GM12878 (cell line): ENCODE measurements around the gene PDE6G. TPM values are rescaled to one million over a fixed set of nuclear protein-coding genes. Genes with fewer than 3 reads are reported as not detected.

ENCODE experiments used
- ATAC-seq: fragments of 200-7000 bp; cut with Tn5 transposase; 3 replicates; pipeline ENCODE4 v1.9.1; 2020; ENCODE audit warnings: mild to moderate bottlenecking, moderate library complexity
- BruUV-seq: library from RNA; stranded (reverse); fragments of 400-500 nt; replicated peaks from 2 replicates; lab custom pipeline; 2021; lab: Mats Ljungman, UMichigan
- CTCF ChIA-PET: fragments of 300-600 bp; sonication (Branson Sonifier 250); formaldehyde crosslinking; extraction: SDS; loops from one replicate; lab custom pipeline; 2021; ENCODE audit warnings: inconsistent platforms; lab: Yijun Ruan, JAX
- POLR2A ChIA-PET: fragments of 350-600 bp; formaldehyde crosslinking; extraction: SDS; loops from one replicate; lab custom pipeline; 2021; ENCODE audit warnings: inconsistent platforms; lab: Charles Lee
- RAD21 ChIA-PET: fragments of 300-600 bp; sonication (Branson Sonifier 250); formaldehyde crosslinking; loops from one replicate; lab custom pipeline; 2023; ENCODE audit warnings: antibody characterized with exemption; ENCODE audit not compliant: unreplicated experiment; lab: Charles Lee
- SMC1A ChIA-PET: fragments of 300-600 bp; sonication (Branson Sonifier 250); formaldehyde crosslinking; loops from one replicate; lab custom pipeline; 2023; ENCODE audit not compliant: unreplicated experiment, uncharacterized antibody; lab: Charles Lee
- DNase-seq: peaks from one replicate; pipeline ENCODE4 v3.0.0-alpha.2; 2011; ENCODE audit warnings: low read depth, low spot score
- FAIRE-seq: peaks from 3 replicates; lab custom pipeline; 2011; peaks lifted over from hg19 to GRCh38; lab: Jason Lieb, UNC
- H2AFZ ChIP-seq: 2 replicates; pipeline ENCODE4 v1.6.0; 2011; ENCODE audit warnings: low read depth, low read length, control low read depth; ENCODE audit not compliant: control insufficient read depth
- H3K27ac ChIP-seq: 2 replicates; pipeline ENCODE4 v1.5.1; 2011; ENCODE audit warnings: control low read depth; ENCODE audit not compliant: control insufficient read depth, insufficient read depth
- H3K27me3 ChIP-seq, 2 experiments: replicated peaks in 1 of 2; 2 replicates each; pipeline versions ENCODE4 v1.6.0 to v1.6.1; 2011; ENCODE audit warnings: low read length in 1 of 2; ENCODE audit not compliant: control insufficient read depth in 2 of 2, insufficient read depth in 2 of 2
- H3K36me3 ChIP-seq, 2 experiments: 2 replicates each; pipeline ENCODE4 v1.5.1; 2011; ENCODE audit warnings: low read length in 1 of 2; ENCODE audit not compliant: control insufficient read depth in 2 of 2, insufficient read depth in 2 of 2
- H3K4me1 ChIP-seq: 2 replicates; pipeline ENCODE4 v1.6.1; 2011; ENCODE audit warnings: mild to moderate bottlenecking, low read length, moderate library complexity, mixed read lengths; ENCODE audit not compliant: control insufficient read depth, insufficient read depth
- H3K4me2 ChIP-seq: 2 replicates; pipeline ENCODE4 v1.6.0; 2011; ENCODE audit warnings: control low read depth; ENCODE audit not compliant: control insufficient read depth, insufficient read depth
- H3K4me3 ChIP-seq: fragments of 200-600 bp; sonication (generic); 2 replicates; pipeline ENCODE4 v1.5.1; 2016
- H3K79me2 ChIP-seq: 2 replicates; pipeline ENCODE4 v1.6.0; 2011; ENCODE audit warnings: low read length; ENCODE audit not compliant: control insufficient read depth, insufficient read depth
- H3K9ac ChIP-seq: 2 replicates; pipeline ENCODE4 v1.8.0; 2011; ENCODE audit warnings: low read length, control low read depth, mixed read lengths; ENCODE audit not compliant: control insufficient read depth, insufficient read depth
- H3K9me3 ChIP-seq: replicated peaks from 3 replicates; pipeline ENCODE4 v1.5.1; 2011; ENCODE audit warnings: mild to moderate bottlenecking, low read length; ENCODE audit not compliant: control insufficient read depth, insufficient read depth
- H4K20me1 ChIP-seq: 2 replicates; pipeline ENCODE4 v1.6.0; 2011; ENCODE audit not compliant: control insufficient read depth, insufficient read depth
- ATF7 ChIP-seq: fragments of 450-650 bp; IDR thresholded peaks from 2 replicates; pipeline ENCODE4 v1.6.1; 2016; ENCODE audit warnings: low read depth, mild to moderate bottlenecking
- BCL3 ChIP-seq: IDR thresholded peaks from 2 replicates; pipeline ENCODE4 v1.6.1; 2011; ENCODE audit warnings: borderline replicate concordance, low read depth, mild to moderate bottlenecking, moderate library complexity, low read length; ENCODE audit not compliant: insufficient read depth, poor library complexity, severe bottlenecking
- BRCA1 ChIP-seq: IDR thresholded peaks from 2 replicates; pipeline ENCODE4 v1.6.1; 2011; ENCODE audit warnings: low read depth, low read length, improper control_type of control experiment
- CBX3 ChIP-seq: fragments of 200-600 bp; sonication (generic); IDR thresholded peaks from 2 replicates; pipeline ENCODE4 v1.6.1; 2016; ENCODE audit warnings: low read depth, borderline replicate concordance
- FOXM1 ChIP-seq: IDR thresholded peaks from 2 replicates; pipeline ENCODE4 v1.6.1; 2012; ENCODE audit warnings: low read depth, mild to moderate bottlenecking, inconsistent platforms, low read length, moderate library complexity
- IRF3 ChIP-seq: fragments of 450-650 bp; IDR thresholded peaks from 2 replicates; pipeline ENCODE4 v1.6.1; 2014; ENCODE audit warnings: mild to moderate bottlenecking
- KLF5 ChIP-seq: fragments of 450-650 bp; IDR thresholded peaks from 2 replicates; pipeline ENCODE4 v1.6.1; 2014; ENCODE audit warnings: mild to moderate bottlenecking; ENCODE audit not compliant: partially characterized antibody
- MLLT1 ChIP-seq: fragments of 450-650 bp; IDR thresholded peaks from 2 replicates; pipeline ENCODE4 v1.6.1; 2016; ENCODE audit warnings: mild to moderate bottlenecking
- NFIC ChIP-seq: IDR thresholded peaks from 2 replicates; pipeline ENCODE4 v1.6.1; 2012; ENCODE audit warnings: low read depth, mild to moderate bottlenecking, inconsistent platforms, low read length, moderate library complexity
- NRF1 ChIP-seq: conservative IDR thresholded peaks from 2 replicates; pipeline ENCODE4 v1.6.1; 2011; ENCODE audit warnings: mild to moderate bottlenecking, low read depth, low read length, improper control_type of control experiment
- PAX5 ChIP-seq: IDR thresholded peaks from 2 replicates; pipeline ENCODE4 v1.6.1; 2011; ENCODE audit warnings: low read depth, low read length, borderline replicate concordance
- YY1 ChIP-seq: IDR thresholded peaks from 2 replicates; pipeline ENCODE4 v1.6.1; 2011; ENCODE audit warnings: low read depth, mild to moderate bottlenecking, low read length
- ZNF24 ChIP-seq: fragments of 450-650 bp; IDR thresholded peaks from 2 replicates; pipeline ENCODE4 v1.6.1; 2017; ENCODE audit warnings: antibody characterized with exemption, mild to moderate bottlenecking
- WGBS: methylation state at CpG from one replicate; pipeline ENCODE4 v1.1.6; 2016; ENCODE audit warnings: low lambda C conversion rate; ENCODE audit not compliant: insufficient replicate concordance, insufficient coverage; ENCODE audit errors: missing lambda C conversion rate; 5-methylcytosine and 5-hydroxymethylcytosine counted together
- in situ Hi-C: fragments of 300-500 bp; cut with MboI; formaldehyde crosslinking; loops from 9 replicates; pipeline ENCODE4 v1.14.3; 2018; ENCODE audit warnings: mixed read lengths
- intact Hi-C: fragments of 100-400 bp; cut with micrococcal nuclease; formaldehyde crosslinking; loops from one replicate; pipeline ENCODE4 v1.14.2; 2022; ENCODE audit not compliant: unreplicated experiment
- polyA plus RNA-seq, 11 experiments: library from polyadenylated mRNA; depleted of rRNA in 4 of 11; unstranded in 6 of 11; stranded (reverse) in 5 of 11; fragments of >200 nt; fragmentation: Nextera tagmentation in 4 of 11; fragmentation: Illumina TruSeq in 1 of 11; extraction: Ambion mirVana in 4 of 11; extraction: Trizol in 1 of 11; gene quantifications; 1 replicate in 1 of 11; 2 replicates in 10 of 11; pipeline versions ENCODE4 v1.2.1 to v1.2.3, GENCODE V29; 2011 to 2016; ENCODE audit warnings: inconsistent platforms in 2 of 11, missing spikeins in 2 of 11, low read depth in 1 of 11
- total RNA-seq, 4 experiments: library from RNA; depleted of rRNA in 3 of 4; stranded (reverse); fragments of >200 nt in 3 of 4; fragmentation: Illumina TruSeq in 1 of 4; extraction: Trizol in 1 of 4; gene quantifications; 2 replicates each; pipeline versions ENCODE4 v1.2.1 to v1.2.3, GENCODE V29; 2013 to 2021

Gene PDE6G
- total and polyA plus RNA-seq, 10 of the 15 experiments (the other 5 are each of a cell fraction or from before 2014, with no cell fraction given): 0.55 to 12.1 (median 4.3) TPM

- no peak overlapping the region for H3K4me2 ChIP-seq
- H3K27me3 ChIP-seq: no peaks in the 10 kb centered on the region
- H3K79me2 ChIP-seq: peaks cover 31% of the 10 kb centered on the region
- no TSS peak for BruUV-seq
- no peaks in the 10 kb centered on the region for H3K9me3 ChIP-seq
- in situ Hi-C loops: no loop called here
- SMC1A ChIA-PET: no interaction called here
- no peak overlapping the region for H2AFZ ChIP-seq
- no peak overlapping the region for H3K27ac ChIP-seq
- DNase-seq (no peak), ATAC-seq (no peak), FAIRE-seq (no peak)
- CTCF ChIA-PET: no interaction called here
- no peak overlapping the region for H3K9ac ChIP-seq
- intact Hi-C loops: no loop called here
- TF ChIP-seq BCL3 (no peak), ZNF24 (no peak), NRF1 (no peak), MLLT1 (no peak), ATF7 (no peak), FOXM1 (no peak), PAX5 (no peak), KLF5 (no peak), CBX3 (no peak), IRF3 (no peak), BRCA1 (no peak), NFIC (no peak), YY1 (no peak)
- WGBS: 93% methylated on average over 41 of the region's 41 CpGs
- peaks cover 11% of the 10 kb centered on the region for H3K4me1 ChIP-seq
- POLR2A ChIA-PET: no interaction called here
- peaks cover 8% of the 10 kb centered on the region for H4K20me1 ChIP-seq
- RAD21 ChIA-PET: no interaction called here
- no peak overlapping the region for H3K4me3 ChIP-seq
- peaks cover 7 to 37% of the 10 kb centered on the region in 2 experiments; a peak in 3 of 4 replicates for H3K36me3 ChIP-seq
Measured at GRCh38 chr17:81687770-81688541, 31.6 kb upstream of the PDE6G start.
